Measurements from ENCODE around the gene MVK. TPM values are rescaled to one million over a fixed set of nuclear protein-coding genes. Genes with fewer than 3 reads are reported as not detected.

The MVK gene
- polyA plus RNA-seq, 3 donors: 1.1 to 3.8 (median 1.6) TPM

DNA sequence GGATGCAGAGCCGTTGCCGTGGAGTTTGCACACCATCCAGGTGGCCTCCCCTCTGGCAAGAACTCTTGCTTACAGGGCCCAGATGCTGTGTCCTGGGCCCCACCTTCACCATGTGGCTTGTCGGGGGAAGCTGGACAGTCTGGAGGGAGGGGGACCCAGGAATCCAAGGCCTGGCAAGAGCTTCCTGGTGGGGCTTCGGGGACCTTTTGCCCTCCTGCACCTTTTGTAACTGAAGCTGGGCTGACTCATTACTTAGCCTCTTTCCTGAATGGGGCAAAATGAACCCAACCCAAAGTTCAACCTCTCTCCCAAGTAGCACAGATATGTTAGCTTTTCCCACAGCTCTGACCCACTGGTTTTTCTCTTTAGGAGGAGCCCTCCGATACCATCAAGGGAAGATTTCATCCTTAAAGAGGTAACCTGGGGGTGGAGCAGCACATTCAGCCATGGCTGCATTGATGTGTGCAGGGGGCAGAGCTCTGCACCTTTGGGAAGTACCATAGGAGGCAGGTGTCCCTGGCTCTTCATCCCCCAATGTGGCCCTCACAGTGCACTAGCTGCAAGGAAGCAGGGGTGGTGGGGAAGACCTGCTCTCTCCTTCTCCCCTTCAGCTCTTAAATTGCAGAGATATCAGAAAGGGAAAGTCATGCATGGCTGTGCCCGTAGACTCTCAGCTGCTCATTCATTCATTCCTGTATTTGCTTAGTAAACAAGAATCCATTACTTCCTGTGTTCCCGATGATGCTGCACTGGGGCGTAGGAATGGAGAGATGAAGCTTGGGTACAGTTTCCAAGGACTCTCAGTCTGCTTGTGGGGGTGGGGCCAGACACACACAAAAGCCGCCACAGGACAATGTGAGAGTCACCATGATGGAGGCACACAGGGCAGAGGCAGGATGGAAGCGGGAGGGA is 13.0 kb downstream of the MVK start:
- H3K79me2 ChIP-seq (ENCODE audit: insufficient read depth, low read length): no peaks in the 10 kb centered on the region
- no peak overlapping the region for H3K4me3 ChIP-seq (replicated peaks in 1 of 3; ENCODE audit: low read depth in 2 of 3, low read length in 3 of 3)
- H3K27ac ChIP-seq (ENCODE audit: low read depth in 1 of 2, low read length in 2 of 2): no peak overlapping the region
- no peaks in the 10 kb centered on the region for H3K4me1 ChIP-seq (ENCODE audit: control insufficient read depth in 1 of 2, insufficient read depth in 2 of 2, low read length in 2 of 2)
- TF ChIP-seq, protein P1, sequence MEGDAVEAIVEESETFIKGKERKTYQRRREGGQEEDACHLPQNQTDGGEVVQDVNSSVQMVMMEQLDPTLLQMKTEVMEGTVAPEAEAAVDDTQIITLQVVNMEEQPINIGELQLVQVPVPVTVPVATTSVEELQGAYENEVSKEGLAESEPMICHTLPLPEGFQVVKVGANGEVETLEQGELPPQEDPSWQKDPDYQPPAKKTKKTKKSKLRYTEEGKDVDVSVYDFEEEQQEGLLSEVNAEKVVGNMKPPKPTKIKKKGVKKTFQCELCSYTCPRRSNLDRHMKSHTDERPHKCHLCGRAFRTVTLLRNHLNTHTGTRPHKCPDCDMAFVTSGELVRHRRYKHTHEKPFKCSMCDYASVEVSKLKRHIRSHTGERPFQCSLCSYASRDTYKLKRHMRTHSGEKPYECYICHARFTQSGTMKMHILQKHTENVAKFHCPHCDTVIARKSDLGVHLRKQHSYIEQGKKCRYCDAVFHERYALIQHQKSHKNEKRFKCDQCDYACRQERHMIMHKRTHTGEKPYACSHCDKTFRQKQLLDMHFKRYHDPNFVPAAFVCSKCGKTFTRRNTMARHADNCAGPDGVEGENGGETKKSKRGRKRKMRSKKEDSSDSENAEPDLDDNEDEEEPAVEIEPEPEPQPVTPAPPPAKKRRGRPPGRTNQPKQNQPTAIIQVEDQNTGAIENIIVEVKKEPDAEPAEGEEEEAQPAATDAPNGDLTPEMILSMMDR (IDR thresholded peaks at IDR 0.05): no peak
- H3K4me2 ChIP-seq (replicated peaks; ENCODE audit: extremely low read depth, low read length, poor library complexity, severe bottlenecking): no peak overlapping the region
- no peak overlapping the region for H2AFZ ChIP-seq (ENCODE audit: insufficient read depth, low read depth, low read length, poor library complexity, severe bottlenecking)
- Mint-ChIP-seq H3K27me3 (ENCODE audit: low read depth in 3 of 3) (peaks cover 0 to 6% (median 2%) of the 10 kb centered on the region in 3 donors), H3K9me3 (no peaks in the 10 kb centered on the region), H3K27ac (peak overlapping the region in 1 of 7 donors; percentile 35), H3K4me1 (no peaks in the 10 kb centered on the region), H3K4me3 (no peak overlapping the region), H3K36me3 (peaks cover 44 to 46% of the 10 kb centered on the region in 2 donors)
- no peaks in the 10 kb centered on the region for H4K20me1 ChIP-seq (ENCODE audit: insufficient read depth, low read length)
- peaks cover 7 to 28% of the 10 kb centered on the region in 2 donors for H3K36me3 ChIP-seq (replicated peaks in 1 of 2; ENCODE audit: control insufficient read depth in 1 of 2, insufficient read depth in 2 of 2, low read length in 2 of 2)
- no peaks in the 10 kb centered on the region for H3K9me3 ChIP-seq (replicated peaks in 1 of 2; ENCODE audit: control insufficient read depth in 1 of 2, insufficient read depth in 1 of 2, low read length in 2 of 2)
- WGBS (ENCODE audit: insufficient coverage): 94% methylated on average over 4 of the region's 10 CpGs
- no peak overlapping the region for H3K9ac ChIP-seq (ENCODE audit: insufficient read depth, low read length, poor library complexity, severe bottlenecking)
- no peaks in the 10 kb centered on the region for H3K27me3 ChIP-seq (ENCODE audit: control insufficient read depth in 2 of 2, insufficient read depth in 2 of 2, low read length in 2 of 2)
- DNase-seq: no peak
- intact Hi-C loops (cut with micrococcal nuclease): no loop called here

DNA sequence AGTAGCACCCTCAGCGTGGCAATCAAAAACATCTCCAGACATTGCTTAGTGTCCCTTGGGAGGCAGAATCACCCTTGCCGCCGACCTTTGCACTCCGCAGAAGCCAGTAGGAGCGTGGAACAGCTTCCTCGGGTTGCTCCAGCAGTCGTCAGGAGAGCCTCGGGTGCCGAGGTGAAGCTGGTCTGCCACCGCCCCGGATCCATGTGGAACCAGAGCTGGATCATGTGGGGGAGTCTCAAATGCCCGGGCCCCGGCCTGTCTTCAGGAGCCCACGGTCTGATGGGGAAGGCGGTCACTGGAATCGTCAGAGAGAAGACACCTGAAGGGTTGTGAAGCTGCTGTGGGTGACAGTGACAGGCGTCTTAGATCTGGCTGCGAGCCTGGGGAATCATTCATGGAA is 14.3 kb downstream of the MVK start:
- Histone ChIP-seq H4K20me1 (ENCODE audit: insufficient read depth, low read length) (no peaks in the 10 kb centered on the region), H3K27me3 (ENCODE audit: control insufficient read depth in 2 of 2, insufficient read depth in 2 of 2, low read length in 2 of 2) (no peaks in the 10 kb centered on the region), H3K4me2 (replicated peaks; ENCODE audit: extremely low read depth, low read length, poor library complexity, severe bottlenecking) (no peak overlapping the region), H3K4me3 (replicated peaks in 1 of 3; ENCODE audit: low read depth in 2 of 3, low read length in 3 of 3) (no peak overlapping the region), H3K4me1 (ENCODE audit: control insufficient read depth in 1 of 2, insufficient read depth in 2 of 2, low read length in 2 of 2) (no peaks in the 10 kb centered on the region), H2AFZ (ENCODE audit: insufficient read depth, low read depth, low read length, poor library complexity, severe bottlenecking) (no peak overlapping the region), H3K9me3 (replicated peaks in 1 of 2; ENCODE audit: control insufficient read depth in 1 of 2, insufficient read depth in 1 of 2, low read length in 2 of 2) (no peaks in the 10 kb centered on the region), H3K27ac (ENCODE audit: low read depth in 1 of 2, low read length in 2 of 2) (no peak overlapping the region), H3K79me2 (ENCODE audit: insufficient read depth, low read length) (no peaks in the 10 kb centered on the region), H3K9ac (ENCODE audit: insufficient read depth, low read length, poor library complexity, severe bottlenecking) (no peak overlapping the region), H3K36me3 (replicated peaks in 1 of 2; ENCODE audit: control insufficient read depth in 1 of 2, insufficient read depth in 2 of 2, low read length in 2 of 2) (peaks cover 5 to 25% of the 10 kb centered on the region in 2 donors)
- no peaks in the 10 kb centered on the region for H3K9me3 Mint-ChIP-seq
- no peaks in the 10 kb centered on the region for H3K4me1 Mint-ChIP-seq
- no peak for DNase-seq
- H3K4me3 Mint-ChIP-seq: no peak overlapping the region
- intact Hi-C loops (cut with micrococcal nuclease): no loop called here
- TF ChIP-seq, protein P1 (IDR thresholded peaks at IDR 0.05): no peak
- WGBS (ENCODE audit: insufficient coverage): 98% methylated on average over 16 of the region's 18 CpGs
- H3K27me3 Mint-ChIP-seq (ENCODE audit: low read depth in 3 of 3): peaks cover 1 to 10% (median 6%) of the 10 kb centered on the region in 3 donors
- peaks cover 37 to 40% of the 10 kb centered on the region in 2 donors for H3K36me3 Mint-ChIP-seq
- H3K27ac Mint-ChIP-seq: no peak overlapping the region

Measured in CD14-positive monocyte (primary cell).